Measurements from ENCODE around the gene GRB10.

GRB10 gene

GRCh38 chr7:50665403-50666123 lies 117.1 kb downstream of the GRB10 start:
- DNase-seq: no peak

GRCh38 chr7:50664937-50665336 lies 117.8 kb downstream of the GRB10 start:
- no peak for DNase-seq

DNA sequence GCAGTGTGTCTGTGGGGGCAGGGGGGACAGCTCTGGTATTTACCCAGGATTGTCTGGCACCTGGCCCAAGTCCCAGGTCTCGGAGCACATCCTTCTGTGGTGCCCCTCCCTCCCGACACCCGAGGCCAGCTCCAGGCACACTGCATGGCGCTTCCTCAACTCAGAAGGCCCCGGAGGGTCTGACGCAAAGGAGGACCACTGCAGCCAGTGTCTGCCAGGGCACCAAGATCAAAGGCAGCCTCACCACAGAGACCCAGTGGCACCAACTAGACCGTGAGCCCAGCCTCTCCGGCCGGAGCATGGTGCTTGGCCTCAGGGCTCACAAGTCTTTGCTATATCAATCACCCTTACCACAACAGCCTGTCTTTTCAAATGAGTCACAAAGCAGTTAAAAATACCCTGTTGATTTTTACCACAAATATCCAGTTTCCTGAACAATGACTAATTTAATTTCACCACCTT lies 118.2 kb downstream of the GRB10 start:
- DNase-seq: peak; percentile 22

DNA sequence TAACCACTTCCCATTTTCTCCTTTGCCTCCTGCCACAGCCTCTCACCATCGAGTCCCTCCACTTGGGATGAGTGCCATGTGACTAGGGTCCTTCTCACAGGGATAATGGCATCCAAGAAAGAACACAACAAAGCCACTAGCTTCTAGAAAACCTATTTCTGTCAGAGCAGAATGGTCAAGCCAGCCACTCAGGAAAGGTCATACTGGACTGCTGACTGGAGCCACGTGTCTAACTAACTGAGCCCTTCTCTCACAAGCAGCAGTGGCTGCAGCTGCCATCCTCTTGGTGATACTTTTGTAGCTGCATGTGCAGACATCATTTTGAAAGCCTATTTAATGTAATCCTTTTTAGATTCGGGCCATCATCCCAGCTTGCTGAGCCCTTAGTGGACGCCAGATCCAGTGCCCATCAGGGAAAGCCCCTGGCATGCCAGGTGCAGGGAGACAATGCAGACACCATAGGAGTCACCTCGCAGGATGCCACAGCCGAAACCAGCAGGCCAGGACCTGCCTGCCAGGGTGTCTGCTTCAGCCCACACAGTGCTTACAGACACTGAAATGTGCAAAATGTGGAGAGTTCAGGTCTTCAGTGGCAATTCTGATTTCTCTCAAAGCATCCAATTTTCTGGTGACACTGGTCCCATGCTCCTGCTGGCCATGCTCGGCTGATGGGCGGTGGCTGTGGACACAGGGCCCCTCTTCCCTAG lies 119.1 kb downstream of the GRB10 start:
- DNase-seq: peak; percentile 18

- DNase-seq: no peak
These were observed 119.7 kb downstream of the GRB10 start for GRCh38 chr7:50662996-50663395.

- DNase-seq: no peak
These were observed 120.5 kb downstream of the GRB10 start for GRCh38 chr7:50662041-50662694.

DNA sequence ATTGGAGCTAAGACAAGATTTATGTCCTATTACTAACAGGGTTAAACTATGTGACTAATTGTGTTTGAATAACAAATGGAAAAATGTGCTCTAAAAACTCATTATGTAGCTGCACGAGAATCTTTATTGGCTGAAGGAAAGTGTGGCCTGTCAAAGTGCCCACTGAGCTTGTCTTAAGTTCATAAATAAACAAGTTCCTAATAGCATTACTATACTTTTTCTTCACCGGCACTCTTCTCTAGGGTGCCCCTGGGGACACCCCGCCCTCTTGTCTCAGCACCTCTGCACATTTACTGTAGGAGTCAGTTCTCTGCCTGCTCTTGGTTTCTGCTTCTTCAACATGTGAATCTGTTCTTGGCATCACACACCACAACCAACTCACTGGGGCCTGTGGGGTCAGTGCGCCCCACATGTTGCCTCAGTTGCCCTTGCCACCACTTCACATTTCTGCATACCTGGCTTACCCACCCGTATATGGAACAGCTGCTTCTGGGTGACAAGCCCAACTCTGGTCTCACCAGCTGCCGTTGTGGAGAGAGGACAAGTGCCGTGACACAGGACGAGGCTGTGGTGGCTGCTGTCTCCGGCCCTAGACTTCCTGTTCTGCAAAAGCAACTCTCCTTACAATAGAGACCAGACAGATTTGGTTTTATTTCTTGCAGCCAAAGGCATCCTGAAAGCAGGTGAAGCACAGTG lies 121.2 kb downstream of the GRB10 start:
- no peak for DNase-seq

DNA sequence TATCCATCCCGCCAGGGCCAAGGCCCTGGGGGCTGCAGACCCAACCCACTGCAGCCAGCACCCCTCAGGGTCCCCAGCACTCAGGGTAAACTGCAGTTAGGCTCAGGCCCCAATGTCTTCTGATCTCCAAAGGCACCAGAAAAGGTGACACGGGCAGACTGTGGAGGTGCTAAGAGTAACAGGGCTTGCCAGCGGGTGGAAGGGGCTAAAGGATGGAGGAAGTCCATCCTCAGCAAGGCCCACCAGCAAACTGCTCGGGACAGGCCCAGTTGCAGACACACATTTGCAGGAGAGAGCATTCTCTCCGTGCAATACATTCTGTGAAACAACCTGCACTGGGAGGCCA lies 121.9 kb downstream of the GRB10 start:
- DNase-seq: no peak

GRCh38 chr7:50660040-50660829 lies 122.5 kb downstream of the GRB10 start:
- no peak for DNase-seq

GRCh38 chr7:50659329-50659965 lies 123.2 kb downstream of the GRB10 start:
- DNase-seq: no peak

GRCh38 chr7:50658696-50659095 lies 124.0 kb downstream of the GRB10 start:
- DNase-seq: no peak

- no peak for DNase-seq
These were observed 124.8 kb downstream of the GRB10 start for GRCh38 chr7:50657912-50658311.

DNA sequence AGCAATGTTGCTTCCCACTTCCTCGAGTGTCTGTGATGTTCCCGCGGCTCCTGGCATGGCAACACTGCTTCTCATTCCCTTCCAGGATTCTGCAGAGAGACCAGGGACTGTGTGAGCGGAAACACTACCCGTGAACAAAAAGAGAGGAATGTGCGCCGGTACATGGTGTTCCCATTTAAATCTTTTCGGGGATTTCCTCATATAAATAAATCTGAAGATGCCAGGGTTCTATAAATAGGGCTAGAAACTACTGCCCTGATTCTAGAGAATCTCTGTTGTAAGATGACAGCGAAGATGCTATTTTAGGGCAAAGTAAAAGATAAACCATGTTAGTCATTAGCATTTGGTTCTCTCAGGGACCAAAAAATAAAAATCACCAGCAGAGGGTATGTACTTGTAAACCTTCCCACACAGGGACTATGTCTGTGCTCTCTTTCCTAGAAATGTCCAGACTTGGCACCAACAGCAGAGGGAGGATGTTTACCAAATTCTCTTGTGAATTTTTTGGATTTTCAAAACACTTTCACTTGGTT lies 125.3 kb downstream of the GRB10 start:
- no peak for DNase-seq

- peak; percentile 70 for DNase-seq
These were observed 126.4 kb downstream of the GRB10 start for GRCh38 chr7:50656141-50656895.

DNA sequence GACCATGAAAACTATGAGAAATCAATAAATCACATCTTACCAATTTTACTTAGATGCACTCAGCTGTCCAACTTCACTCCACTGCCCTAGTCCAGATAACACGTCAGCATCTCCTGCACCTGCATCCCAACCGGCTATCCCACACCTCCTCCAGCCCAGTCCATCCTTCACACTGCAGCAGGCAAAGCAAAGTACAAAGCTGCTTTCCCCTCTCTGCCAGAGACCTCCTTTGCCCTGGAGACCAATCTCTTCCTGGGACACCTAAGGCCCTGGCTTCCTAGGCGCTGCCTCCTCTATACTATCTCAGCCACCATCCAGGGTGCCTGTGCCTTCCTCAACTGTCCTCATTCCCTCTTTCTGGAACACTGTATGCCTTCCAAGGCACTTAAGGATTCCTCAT lies 127.2 kb downstream of the GRB10 start:
- DNase-seq: no peak

- no peak for DNase-seq
These were observed 127.7 kb downstream of the GRB10 start for GRCh38 chr7:50655020-50655419.

DNA sequence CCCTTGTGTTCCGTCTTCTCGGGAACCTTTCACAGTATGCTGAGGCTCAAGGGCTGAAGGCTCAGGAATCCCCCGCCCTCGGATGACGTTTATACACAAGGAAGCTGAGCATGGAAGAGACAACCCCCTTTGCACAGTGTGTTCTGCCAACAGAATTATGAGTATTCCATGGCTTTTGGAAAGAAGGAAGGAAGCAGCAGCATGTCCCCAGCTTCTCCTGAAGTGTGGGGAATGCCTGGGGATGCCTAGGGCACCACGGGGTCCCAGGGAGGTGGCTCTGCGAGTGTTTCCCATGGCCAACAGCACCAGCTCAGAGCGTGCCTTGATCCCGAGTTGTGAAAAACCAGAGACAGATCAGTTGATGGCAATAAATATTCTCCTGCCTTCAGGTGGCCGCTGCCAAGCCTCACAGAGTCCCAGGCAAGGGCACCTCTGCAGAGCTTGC lies 128.7 kb downstream of the GRB10 start:
- no peak for DNase-seq

DNA sequence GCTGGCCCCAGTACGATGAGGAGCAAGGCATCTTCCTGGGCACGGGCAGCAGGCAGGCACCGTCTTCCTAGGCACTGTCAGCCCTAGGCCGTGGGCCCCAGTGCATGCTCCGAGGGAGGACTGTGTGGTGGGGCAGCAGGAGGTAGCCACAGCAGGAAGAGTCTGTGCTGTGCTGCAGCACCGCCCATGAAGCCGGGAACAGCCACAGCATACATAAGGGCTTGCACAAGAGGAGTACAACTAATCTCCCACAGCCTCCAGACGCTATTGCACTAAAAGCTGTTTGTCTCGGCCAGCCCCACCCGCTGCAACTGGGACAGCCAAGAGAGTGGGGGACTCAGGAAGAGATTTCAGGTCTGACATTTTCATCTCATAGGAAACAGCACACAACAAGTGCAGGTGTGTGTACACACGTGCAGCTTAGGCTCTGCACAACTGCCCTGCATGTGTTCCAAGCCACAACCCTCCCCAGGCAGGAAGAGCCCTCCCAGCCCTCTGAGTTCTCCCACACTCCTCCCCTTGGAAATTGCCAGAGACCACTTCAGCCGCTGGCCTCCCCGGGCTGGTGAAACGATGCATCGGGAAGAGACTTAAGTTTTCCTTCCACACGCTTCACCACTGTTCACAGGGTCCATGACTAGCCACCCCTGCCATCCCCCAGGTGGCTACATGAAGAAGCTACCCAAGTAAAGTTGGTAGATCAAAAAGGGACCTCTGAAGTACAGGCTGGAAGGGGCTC lies 129.4 kb downstream of the GRB10 start:
- DNase-seq: no peak

- no peak for DNase-seq
These were observed 130.1 kb downstream of the GRB10 start for GRCh38 chr7:50652400-50653125.
